Amniotic epithelial cell (primary cell): ENCODE results near the gene SFSWAP.
"Not testable (repeated sequence)": the region's sequence is repeated elsewhere in the genome, so short reads cannot be mapped to it uniquely, and the experiment has no call there.

ENCODE experiments used
- DNase-seq: peaks from one replicate; pipeline ENCODE4 v3.0.0-alpha.2; 2010; ENCODE audit warnings: low read depth

SFSWAP gene

GRCh38 chr12:131793243-131794022 is 82.5 kb downstream of the SFSWAP start:
- peak; percentile 7 for DNase-seq

- DNase-seq, result no peak
Measured at GRCh38 chr12:131794061-131794460, 83.2 kb downstream of the SFSWAP start.

GRCh38 chr12:131794573-131794972 is 83.7 kb downstream of the SFSWAP start:
- DNase-seq, result no peak

GRCh38 chr12:131795064-131795463 is 84.2 kb downstream of the SFSWAP start:
- no peak for DNase-seq

GRCh38 chr12:131795690-131796410 is 85.0 kb downstream of the SFSWAP start:
- DNase-seq, result no peak

- DNase-seq, result no peak
Measured at GRCh38 chr12:131796411-131796736, 85.5 kb downstream of the SFSWAP start.

- no peak for DNase-seq
Measured at GRCh38 chr12:131796754-131797587, 86.1 kb downstream of the SFSWAP start.

GRCh38 chr12:131797588-131797934 is 86.7 kb downstream of the SFSWAP start:
- DNase-seq, result no peak

GRCh38 chr12:131799195-131799594 is 88.3 kb downstream of the SFSWAP start:
- no peak for DNase-seq

- DNase-seq, result no peak
Measured at GRCh38 chr12:131799828-131800593, 89.1 kb downstream of the SFSWAP start.

GRCh38 chr12:131800594-131801135 is 89.8 kb downstream of the SFSWAP start:
- no peak for DNase-seq

- DNase-seq, result no peak
Measured at GRCh38 chr12:131801254-131801866, 90.5 kb downstream of the SFSWAP start.

- DNase-seq, result peak; percentile 10
Measured at GRCh38 chr12:131803961-131804521, 93.2 kb downstream of the SFSWAP start.

- no peak for DNase-seq
Measured at GRCh38 chr12:131805421-131805820, 94.5 kb downstream of the SFSWAP start.

- DNase-seq, result no peak
Measured at GRCh38 chr12:131806674-131807073, 95.8 kb downstream of the SFSWAP start.

- no peak for DNase-seq
Measured at GRCh38 chr12:131808744-131809371, 98.0 kb downstream of the SFSWAP start.

GRCh38 chr12:131809476-131810254 is 98.8 kb downstream of the SFSWAP start:
- not testable (repeated sequence) for DNase-seq

GRCh38 chr12:131810726-131811125 is 99.8 kb downstream of the SFSWAP start:
- no peak for DNase-seq

GRCh38 chr12:131815131-131815530 is 104.2 kb downstream of the SFSWAP start:
- DNase-seq, result no peak

- DNase-seq, result no peak
Measured at GRCh38 chr12:131816495-131816894, 105.6 kb downstream of the SFSWAP start.
